Measurements from ENCODE around the gene HIP1.

Gene HIP1

DNA sequence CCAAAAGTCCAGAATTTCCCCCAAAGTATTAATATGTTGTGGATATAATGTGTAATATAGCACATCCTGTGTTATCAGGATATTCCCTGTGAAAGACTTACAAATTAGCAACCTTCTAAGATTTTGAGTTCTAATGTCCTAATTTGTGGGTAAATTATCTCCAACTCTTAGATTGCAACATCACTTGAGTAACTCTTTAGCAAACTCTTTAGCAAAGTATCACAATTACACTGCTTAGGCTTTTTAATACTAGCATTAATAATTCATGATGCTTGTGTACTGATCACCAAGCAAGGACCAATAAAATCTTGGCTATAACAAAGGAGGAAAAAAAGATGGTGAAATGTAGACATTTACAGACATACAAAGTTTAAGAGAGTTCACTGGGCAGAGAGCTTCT is 27.7 kb downstream of the HIP1 start:
- TF ChIP-seq, protein P1, sequence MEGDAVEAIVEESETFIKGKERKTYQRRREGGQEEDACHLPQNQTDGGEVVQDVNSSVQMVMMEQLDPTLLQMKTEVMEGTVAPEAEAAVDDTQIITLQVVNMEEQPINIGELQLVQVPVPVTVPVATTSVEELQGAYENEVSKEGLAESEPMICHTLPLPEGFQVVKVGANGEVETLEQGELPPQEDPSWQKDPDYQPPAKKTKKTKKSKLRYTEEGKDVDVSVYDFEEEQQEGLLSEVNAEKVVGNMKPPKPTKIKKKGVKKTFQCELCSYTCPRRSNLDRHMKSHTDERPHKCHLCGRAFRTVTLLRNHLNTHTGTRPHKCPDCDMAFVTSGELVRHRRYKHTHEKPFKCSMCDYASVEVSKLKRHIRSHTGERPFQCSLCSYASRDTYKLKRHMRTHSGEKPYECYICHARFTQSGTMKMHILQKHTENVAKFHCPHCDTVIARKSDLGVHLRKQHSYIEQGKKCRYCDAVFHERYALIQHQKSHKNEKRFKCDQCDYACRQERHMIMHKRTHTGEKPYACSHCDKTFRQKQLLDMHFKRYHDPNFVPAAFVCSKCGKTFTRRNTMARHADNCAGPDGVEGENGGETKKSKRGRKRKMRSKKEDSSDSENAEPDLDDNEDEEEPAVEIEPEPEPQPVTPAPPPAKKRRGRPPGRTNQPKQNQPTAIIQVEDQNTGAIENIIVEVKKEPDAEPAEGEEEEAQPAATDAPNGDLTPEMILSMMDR (IDR thresholded peaks at IDR 0.05; ENCODE audit: control insufficient read depth, insufficient read depth, low read depth, low read length, missing control alignments), result no peak
- no peak for DNase-seq (ENCODE audit: low read depth)
- H3K4me3 ChIP-seq (ENCODE audit: control insufficient read depth, low read depth, low read length), result no peak overlapping the region

DNA sequence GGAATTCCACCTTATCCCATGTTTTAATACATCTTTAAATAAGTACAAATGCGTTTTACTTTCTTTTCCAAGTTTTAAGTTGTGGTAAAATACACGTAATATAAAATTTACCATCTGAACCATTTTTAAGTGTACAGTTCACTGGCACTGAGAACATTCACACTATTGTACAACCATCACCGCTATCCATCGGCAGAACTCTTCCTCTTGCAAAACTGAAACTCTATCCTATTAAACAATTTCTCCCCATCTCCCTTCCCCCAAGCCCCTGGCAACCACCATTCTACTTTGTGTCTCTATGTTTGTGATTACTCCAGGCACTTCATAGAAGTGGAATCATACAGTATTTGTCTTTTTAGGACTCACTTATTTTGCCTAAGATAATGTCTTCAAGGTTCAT is 33.8 kb downstream of the HIP1 start:
- TF ChIP-seq, protein P1 (IDR thresholded peaks at IDR 0.05; ENCODE audit: control insufficient read depth, insufficient read depth, low read depth, low read length, missing control alignments), result no peak
- DNase-seq (ENCODE audit: low read depth), result no peak
- no peak overlapping the region for H3K4me3 ChIP-seq (ENCODE audit: control insufficient read depth, low read depth, low read length)

DNA sequence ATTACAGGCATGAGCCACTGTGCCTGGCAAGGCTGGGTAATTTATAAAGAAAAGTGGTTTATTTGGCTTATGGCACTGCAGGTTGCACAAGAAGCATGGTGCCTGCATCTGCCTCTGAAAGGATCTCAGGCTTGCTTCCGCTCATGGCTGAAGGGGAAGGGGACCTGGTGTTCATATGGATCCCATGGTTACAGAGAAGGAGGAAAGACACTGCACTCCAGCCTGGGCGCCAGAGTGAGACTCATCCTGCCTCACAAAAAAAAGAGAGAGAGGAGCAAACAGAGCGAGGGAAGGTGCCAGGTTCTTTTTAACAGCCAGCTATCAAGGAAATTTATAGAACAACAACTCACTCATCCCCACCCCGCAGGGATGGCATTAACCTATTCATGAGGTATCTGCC is 36.2 kb downstream of the HIP1 start:
- TF ChIP-seq, protein P1 (IDR thresholded peaks at IDR 0.05; ENCODE audit: control insufficient read depth, insufficient read depth, low read depth, low read length, missing control alignments), result no peak
- no peak overlapping the region for H3K4me3 ChIP-seq (ENCODE audit: control insufficient read depth, low read depth, low read length)
- DNase-seq (ENCODE audit: low read depth), result no peak

GRCh38 chr7:75699993-75700392 is 38.7 kb downstream of the HIP1 start:
- no peak overlapping the region for H3K4me3 ChIP-seq (ENCODE audit: control insufficient read depth, low read depth, low read length)
- TF ChIP-seq, protein P1 (IDR thresholded peaks at IDR 0.05; ENCODE audit: control insufficient read depth, insufficient read depth, low read depth, low read length, missing control alignments), result no peak
- DNase-seq (ENCODE audit: low read depth), result no peak

GRCh38 chr7:75698358-75698757 is 40.4 kb downstream of the HIP1 start:
- H3K4me3 ChIP-seq (ENCODE audit: control insufficient read depth, low read depth, low read length), result no peak overlapping the region
- no peak for DNase-seq (ENCODE audit: low read depth)
- TF ChIP-seq, protein P1 (IDR thresholded peaks at IDR 0.05; ENCODE audit: control insufficient read depth, insufficient read depth, low read depth, low read length, missing control alignments), result no peak

DNA sequence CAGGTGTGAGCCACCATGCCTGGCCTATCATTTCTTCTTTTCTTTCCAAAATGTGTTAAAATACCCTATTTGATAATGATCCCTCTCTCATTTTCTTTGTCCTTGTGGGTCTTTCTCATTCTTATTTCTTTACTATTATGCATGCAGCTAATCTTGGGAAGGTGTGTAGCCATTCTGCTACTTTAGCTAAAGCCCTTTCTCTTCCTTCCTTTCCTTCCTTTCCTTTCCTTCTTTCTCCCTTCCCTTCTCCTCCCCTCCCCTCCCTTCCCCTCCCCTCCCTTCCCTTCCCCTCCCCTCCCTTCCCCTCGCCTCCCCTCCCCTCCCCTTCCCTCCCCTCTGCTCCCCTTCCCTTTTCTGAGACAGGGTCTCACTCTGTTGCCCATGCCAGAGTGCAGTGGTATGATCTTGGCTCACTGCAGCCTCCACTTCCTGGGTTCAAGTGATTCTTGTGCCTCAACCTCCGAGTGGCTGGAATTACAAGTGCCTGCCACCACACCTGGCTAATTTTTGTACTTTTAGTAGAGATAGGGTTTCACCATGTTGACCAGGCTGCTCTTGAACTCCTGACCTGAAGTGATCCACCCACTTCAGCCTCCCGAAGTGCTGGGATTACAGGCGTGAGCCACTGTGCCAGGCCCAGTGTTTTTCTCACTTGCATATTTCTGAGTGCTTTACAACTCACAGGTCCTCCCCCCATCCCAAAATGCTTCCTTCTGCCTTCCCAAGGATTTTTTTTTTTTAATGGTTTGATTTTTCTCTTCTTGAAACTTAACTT is 42.3 kb downstream of the HIP1 start:
- DNase-seq (ENCODE audit: low read depth), result no peak
- TF ChIP-seq, protein P1 (IDR thresholded peaks at IDR 0.05; ENCODE audit: control insufficient read depth, insufficient read depth, low read depth, low read length, missing control alignments), result no peak
- no peak overlapping the region for H3K4me3 ChIP-seq (ENCODE audit: control insufficient read depth, low read depth, low read length)

Data from AG09309 (cell line).